Activated naive CD4-positive, alpha-beta T cell treated with anti-CD3 and anti-CD28 coated beads for 36 hours (primary cell): ENCODE results near the gene RAPGEF1. TPM values are rescaled to one million over a fixed set of nuclear protein-coding genes. Genes with fewer than 3 reads are reported as not detected.

Source experiments
- CTCF ChIA-PET: fragments of 350-600 bp; sonication (Branson Sonifier 250); formaldehyde crosslinking; loops from one replicate; lab custom pipeline; 2021; ENCODE audit warnings: antibody characterized with exemption; lab: Charles Lee
- DNase-seq: peaks from one replicate; pipeline ENCODE4 v3.0.0-alpha.2; 2020
- H3K27ac Mint-ChIP-seq: one replicate; pipeline ENCODE4 v1.8.0; 2021; ENCODE audit warnings: mild to moderate bottlenecking, mixed read lengths
- H3K27me3 Mint-ChIP-seq: one replicate; pipeline ENCODE4 v1.8.0; 2021; ENCODE audit warnings: low read depth, mixed read lengths
- H3K36me3 Mint-ChIP-seq: one replicate; pipeline ENCODE4 v1.8.0; 2021; ENCODE audit warnings: low read depth, mixed read lengths
- H3K4me1 Mint-ChIP-seq: one replicate; pipeline ENCODE4 v1.8.0; 2021; ENCODE audit warnings: low read depth, mixed read lengths
- H3K4me3 Mint-ChIP-seq: one replicate; pipeline ENCODE4 v1.8.0; 2021; ENCODE audit warnings: mild to moderate bottlenecking, moderate library complexity, mixed read lengths
- H3K9me3 Mint-ChIP-seq: one replicate; pipeline ENCODE4 v1.8.0; 2021; ENCODE audit warnings: mixed read lengths
- intact Hi-C: fragments of 100-400 bp; cut with micrococcal nuclease; formaldehyde crosslinking; loops from one replicate; pipeline ENCODE4 v1.15.1; 2023
- total RNA-seq, 2 experiments: library from RNA; stranded (reverse); gene quantifications; one replicate each; pipeline ENCODE4 v1.2.3, GENCODE V29; 2021

RAPGEF1 gene
- total RNA-seq, 2 experiments from 2014 or later, result 55.9 to 59.9 TPM

DNA sequence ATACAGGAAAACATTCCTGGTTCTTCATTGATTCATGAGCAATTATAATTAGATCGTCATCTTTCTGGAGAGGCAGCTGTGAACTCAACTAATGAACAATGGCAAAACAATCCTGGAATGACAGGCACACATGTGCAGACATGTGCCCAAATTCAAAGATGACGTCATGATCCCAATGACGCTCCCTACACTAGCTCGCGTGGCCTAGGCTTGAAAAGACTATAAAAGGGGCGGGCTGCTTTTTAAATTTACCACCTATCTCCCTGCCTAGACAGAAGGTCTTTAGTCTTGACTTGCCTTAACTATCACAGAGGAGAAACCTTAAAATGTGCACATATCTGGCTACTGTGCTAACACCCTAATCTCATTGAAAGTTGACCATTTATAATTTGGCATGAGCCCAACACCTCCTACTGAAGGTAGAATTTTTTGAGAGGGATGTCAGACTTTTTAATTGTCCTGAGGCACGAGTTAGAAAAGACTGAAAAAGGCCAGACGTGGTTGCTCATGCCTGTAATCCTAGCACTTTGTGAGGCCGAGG, 106.3 kb downstream of the RAPGEF1 start:
- H3K4me3 Mint-ChIP-seq, result no peak overlapping the region
- no peak for DNase-seq
- H3K9me3 Mint-ChIP-seq, result no peaks in the 10 kb centered on the region
- CTCF ChIA-PET, result no interaction called here
- intact Hi-C loops, result loop anchor here (2.0 kb wide), 1 partner anchor 95 kb away; no protein-coding TSS in a partner anchor
- peaks cover 38% of the 10 kb centered on the region for H3K4me1 Mint-ChIP-seq
- H3K27ac Mint-ChIP-seq, result no peak overlapping the region
- peaks cover 12% of the 10 kb centered on the region for H3K36me3 Mint-ChIP-seq
- H3K27me3 Mint-ChIP-seq, result no peaks in the 10 kb centered on the region

- Mint-ChIP-seq H3K9me3 (no peaks in the 10 kb centered on the region), H3K27ac (no peak overlapping the region), H3K4me3 (no peak overlapping the region), H3K4me1 (peaks cover 39% of the 10 kb centered on the region), H3K27me3 (no peaks in the 10 kb centered on the region), H3K36me3 (peaks cover 14% of the 10 kb centered on the region)
- CTCF ChIA-PET, result interaction anchor here (1.2 kb wide), 1 partner anchor 108 kb away, joined by 3 read pairs; no protein-coding TSS in a partner anchor
- intact Hi-C loops, result loop anchor here (2.0 kb wide), 1 partner anchor 13 kb away; no protein-coding TSS in a partner anchor
- DNase-seq, result no peak
These were observed 108.6 kb downstream of the RAPGEF1 start for GRCh38 chr9:131631306-131631705.

GRCh38 chr9:131630205-131630831, 109.6 kb downstream of the RAPGEF1 start:
- intact Hi-C loops, result loop anchor here (1.0 to 2.0 kb wide), 2 partner anchors 14 to 38 kb away; no protein-coding TSS in a partner anchor
- H3K27ac Mint-ChIP-seq, result peak overlapping the region; percentile 36
- H3K36me3 Mint-ChIP-seq, result peaks cover 17% of the 10 kb centered on the region
- H3K9me3 Mint-ChIP-seq, result no peaks in the 10 kb centered on the region
- peaks cover 29% of the 10 kb centered on the region for H3K4me1 Mint-ChIP-seq
- CTCF ChIA-PET, result no interaction called here
- H3K27me3 Mint-ChIP-seq, result no peaks in the 10 kb centered on the region
- H3K4me3 Mint-ChIP-seq, result no peak overlapping the region
- peak; percentile 74 for DNase-seq

GRCh38 chr9:131629825-131630204, 110.1 kb downstream of the RAPGEF1 start:
- no peaks in the 10 kb centered on the region for H3K27me3 Mint-ChIP-seq
- H3K9me3 Mint-ChIP-seq, result no peaks in the 10 kb centered on the region
- intact Hi-C loops, result loop anchor here (1.0 to 2.0 kb wide), 2 partner anchors 15 to 38 kb away; no protein-coding TSS in a partner anchor
- peaks cover 24% of the 10 kb centered on the region for H3K4me1 Mint-ChIP-seq
- CTCF ChIA-PET, result no interaction called here
- H3K4me3 Mint-ChIP-seq, result no peak overlapping the region
- peak overlapping the region; percentile 36 for H3K27ac Mint-ChIP-seq
- H3K36me3 Mint-ChIP-seq, result peaks cover 16% of the 10 kb centered on the region
- DNase-seq, result no peak

GRCh38 chr9:131629226-131629500, 110.7 kb downstream of the RAPGEF1 start:
- no peaks in the 10 kb centered on the region for H3K9me3 Mint-ChIP-seq
- no peak overlapping the region for H3K4me3 Mint-ChIP-seq
- intact Hi-C loops, result no loop called here
- no peaks in the 10 kb centered on the region for H3K27me3 Mint-ChIP-seq
- CTCF ChIA-PET, result interaction anchor here (0.6 to 1.3 kb wide), 3 partner anchors 37 to 111 kb away, joined by 3 to 5 read pairs (median 3); no protein-coding TSS in a partner anchor
- DNase-seq, result no peak
- H3K27ac Mint-ChIP-seq, result no peak overlapping the region
- H3K36me3 Mint-ChIP-seq, result peaks cover 14% of the 10 kb centered on the region
- H3K4me1 Mint-ChIP-seq, result peaks cover 22% of the 10 kb centered on the region

DNA sequence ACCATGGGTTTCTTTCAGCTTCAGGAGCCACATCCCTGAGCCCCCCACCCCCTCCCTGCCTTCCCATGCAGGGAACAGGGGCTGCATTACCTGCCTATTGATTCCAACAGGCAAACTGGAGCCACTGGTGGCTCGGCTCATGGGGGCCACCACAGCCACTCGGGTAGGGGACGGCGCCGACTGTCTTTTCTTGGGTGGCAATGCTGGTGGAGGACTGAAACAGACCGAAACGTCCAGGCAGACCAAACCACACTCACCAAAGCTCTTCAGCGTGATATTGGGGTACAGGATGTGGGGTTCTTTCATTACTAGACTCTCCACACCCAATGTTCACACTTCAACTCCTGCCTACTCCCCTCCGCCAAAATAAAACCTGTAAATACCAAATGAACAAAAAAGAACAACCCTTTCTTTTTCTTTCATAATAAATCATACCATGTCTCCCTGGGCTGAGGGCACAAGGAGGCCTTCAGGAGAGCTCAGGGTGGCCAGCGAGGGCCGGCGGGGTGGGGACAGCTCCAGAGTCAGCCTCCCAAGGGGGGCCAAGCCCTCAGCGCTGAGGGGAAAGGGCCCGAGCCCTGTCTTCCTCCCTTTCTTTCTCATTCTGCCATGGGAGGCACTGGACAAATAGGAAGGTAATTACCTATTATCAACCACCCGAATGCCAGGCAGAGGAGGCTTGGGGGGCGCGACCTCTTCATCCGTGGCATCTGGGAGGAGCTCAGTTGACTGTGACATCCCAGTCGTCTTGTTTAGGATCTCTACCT, 111.2 kb downstream of the RAPGEF1 start:
- intact Hi-C loops, result no loop called here
- Mint-ChIP-seq H3K9me3 (no peaks in the 10 kb centered on the region), H3K4me3 (no peak overlapping the region), H3K27ac (peak overlapping the region; percentile 16), H3K36me3 (peaks cover 14% of the 10 kb centered on the region), H3K27me3 (no peaks in the 10 kb centered on the region), H3K4me1 (peaks cover 18% of the 10 kb centered on the region)
- CTCF ChIA-PET, result interaction anchor here (0.6 to 1.3 kb wide), 3 partner anchors 37 to 112 kb away, joined by 3 to 5 read pairs (median 3); no protein-coding TSS in a partner anchor
- DNase-seq, result no peak

DNA sequence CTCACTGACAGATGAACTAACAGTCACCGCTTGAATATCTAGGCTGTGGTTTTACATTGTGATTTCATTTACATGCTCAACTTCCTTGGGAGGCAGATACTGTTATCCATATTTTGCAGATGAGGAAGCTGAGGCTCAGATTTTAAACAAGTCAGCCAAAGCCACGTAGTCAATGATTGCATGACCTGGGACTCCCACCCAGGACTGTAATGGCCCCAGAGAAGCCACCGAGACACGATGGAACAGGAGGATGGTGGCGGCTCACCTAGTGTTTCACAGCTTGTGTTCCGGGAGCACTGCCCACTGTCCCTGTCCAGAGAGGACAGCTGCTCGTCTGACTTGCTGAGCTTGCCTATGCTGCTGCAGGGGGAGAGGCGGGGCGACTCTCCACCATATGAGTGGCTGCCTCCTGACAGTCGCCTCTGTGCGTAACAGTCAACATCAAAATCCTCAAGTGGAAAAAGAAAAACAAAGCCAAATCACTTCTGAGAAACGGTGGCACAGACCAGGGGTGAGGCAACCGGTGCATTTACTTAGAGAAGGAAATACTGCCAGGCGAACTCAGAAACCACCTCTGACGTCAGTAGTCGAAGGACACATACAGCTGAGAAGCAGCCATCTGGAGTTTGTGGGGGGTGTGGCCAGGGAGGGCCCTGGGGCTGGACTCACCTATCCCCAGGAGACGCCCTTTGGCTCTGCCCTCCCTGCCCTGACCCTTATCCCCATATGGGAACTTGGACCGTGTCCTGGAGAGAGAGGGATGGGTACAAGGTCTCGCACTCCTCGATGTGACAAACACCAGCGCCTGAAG, 112.0 kb downstream of the RAPGEF1 start:
- Mint-ChIP-seq H3K9me3 (no peaks in the 10 kb centered on the region), H3K27ac (peak overlapping the region; percentile 59), H3K27me3 (no peaks in the 10 kb centered on the region), H3K4me1 (peaks cover 18% of the 10 kb centered on the region), H3K4me3 (no peak overlapping the region), H3K36me3 (peaks cover 12% of the 10 kb centered on the region)
- CTCF ChIA-PET, result interaction anchor here (1.3 kb wide), 1 partner anchor 113 kb away, joined by 3 read pairs; no protein-coding TSS in a partner anchor
- peak; percentile 41 for DNase-seq
- intact Hi-C loops, result no loop called here

GRCh38 chr9:131627326-131627647, 112.6 kb downstream of the RAPGEF1 start:
- CTCF ChIA-PET, result interaction anchor here (1.3 kb wide), 1 partner anchor 113 kb away, joined by 3 read pairs; no protein-coding TSS in a partner anchor
- Mint-ChIP-seq H3K36me3 (peaks cover 11% of the 10 kb centered on the region), H3K27me3 (no peaks in the 10 kb centered on the region), H3K9me3 (no peaks in the 10 kb centered on the region), H3K4me1 (peaks cover 18% of the 10 kb centered on the region), H3K27ac (peak overlapping the region; percentile 59), H3K4me3 (no peak overlapping the region)
- DNase-seq, result no peak
- intact Hi-C loops, result no loop called here

DNA sequence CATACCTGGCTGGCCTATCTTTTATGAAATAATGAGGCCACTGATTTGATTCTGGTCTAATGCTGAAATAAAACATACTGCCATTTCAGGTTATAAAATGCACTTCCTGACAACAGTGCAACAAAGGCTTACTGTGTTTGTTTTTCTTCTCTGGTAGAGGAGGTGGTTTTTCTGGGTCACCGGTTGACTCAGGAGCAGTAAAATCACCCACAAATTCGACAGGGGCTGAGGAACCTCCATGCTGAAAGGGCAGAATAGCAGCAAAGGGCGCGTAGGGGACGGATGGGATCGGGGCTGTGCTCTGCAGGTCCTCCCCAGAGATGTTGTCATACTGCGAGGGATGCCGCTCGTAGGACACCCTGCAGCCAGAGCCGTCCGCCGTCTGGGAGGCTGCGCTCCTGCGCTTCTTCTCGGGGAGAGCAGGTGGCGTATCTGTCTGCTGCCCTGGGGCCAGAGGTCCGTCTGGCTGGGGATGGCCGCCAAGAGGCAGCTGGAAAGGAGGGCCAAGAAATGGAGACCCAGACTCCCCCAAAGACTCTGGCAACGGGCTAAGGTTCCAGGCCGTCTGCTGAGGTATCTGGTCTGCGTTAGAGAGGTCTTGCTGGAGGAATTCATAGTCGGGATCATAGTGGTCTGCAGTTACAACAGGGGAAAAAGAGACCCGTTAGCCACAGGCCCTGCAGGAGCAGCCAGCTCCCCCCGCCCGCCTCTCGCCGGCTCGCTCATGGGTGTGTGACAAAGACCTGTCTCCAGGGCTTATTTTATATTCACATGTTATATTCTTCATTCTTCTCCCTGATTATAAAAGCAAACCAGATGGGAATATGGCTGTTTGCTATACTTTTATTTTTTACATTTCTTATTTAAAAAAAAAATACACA, 113.8 kb downstream of the RAPGEF1 start:
- no peak for DNase-seq
- Mint-ChIP-seq H3K9me3 (no peaks in the 10 kb centered on the region), H3K27me3 (no peaks in the 10 kb centered on the region), H3K36me3 (peaks cover 15% of the 10 kb centered on the region), H3K27ac (no peak overlapping the region), H3K4me1 (peaks cover 18% of the 10 kb centered on the region), H3K4me3 (no peak overlapping the region)
- CTCF ChIA-PET, result interaction anchor here (1.3 kb wide), 1 partner anchor 35 kb away, joined by 3 read pairs; no protein-coding TSS in a partner anchor
- intact Hi-C loops, result no loop called here

- Mint-ChIP-seq H3K4me1 (peaks cover 12% of the 10 kb centered on the region), H3K27ac (no peak overlapping the region), H3K4me3 (no peak overlapping the region), H3K27me3 (no peaks in the 10 kb centered on the region), H3K36me3 (peaks cover 14% of the 10 kb centered on the region), H3K9me3 (no peaks in the 10 kb centered on the region)
- CTCF ChIA-PET, result interaction anchor here (1.3 kb wide), 1 partner anchor 34 kb away, joined by 3 read pairs; no protein-coding TSS in a partner anchor
- DNase-seq, result no peak
- intact Hi-C loops, result no loop called here
These were observed 114.4 kb downstream of the RAPGEF1 start for GRCh38 chr9:131625508-131625787.
